CD4-positive, alpha-beta T cell treated with Interleukin-21 for 1 hour (primary cell): ENCODE data around the gene L1CAM.

Source experiments
- DNase-seq: peaks from one replicate; pipeline ENCODE4 v3.0.0-alpha.2; 2020

The L1CAM gene

GRCh38 chrX:153924149-153924861 is 38.3 kb upstream of the L1CAM start:
- peak; percentile 60 for DNase-seq

GRCh38 chrX:153922932-153923857 is 37.2 kb upstream of the L1CAM start:
- DNase-seq: no peak

GRCh38 chrX:153921511-153922446 is 35.8 kb upstream of the L1CAM start:
- no peak for DNase-seq

DNA sequence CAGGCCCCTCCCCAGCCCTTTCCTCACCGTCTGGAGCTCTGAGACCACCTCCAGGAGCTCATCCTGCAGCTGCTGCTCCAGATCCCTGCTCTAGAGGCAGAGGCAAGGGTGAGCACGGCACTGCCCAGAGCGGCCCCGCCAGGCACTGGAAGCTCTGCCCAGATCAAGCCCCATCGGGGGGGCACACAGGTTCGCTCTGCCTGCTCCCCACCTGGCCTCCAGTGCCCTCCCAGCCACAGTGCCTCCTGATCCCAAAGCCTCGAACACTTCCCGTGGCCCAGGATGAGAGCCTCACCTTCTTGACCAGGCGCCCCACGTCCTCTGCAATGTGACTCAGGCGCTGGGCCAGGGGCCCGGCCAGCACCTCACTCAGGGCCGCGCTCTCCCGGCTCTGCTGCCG is 35.1 kb upstream of the L1CAM start:
- DNase-seq: no peak

- no peak for DNase-seq
These were observed 34.6 kb upstream of the L1CAM start for GRCh38 chrX:153920546-153920945.

GRCh38 chrX:153919281-153919680 is 33.3 kb upstream of the L1CAM start:
- no peak for DNase-seq

- DNase-seq: no peak
These were observed 31.9 kb upstream of the L1CAM start for GRCh38 chrX:153917869-153918268.

DNA sequence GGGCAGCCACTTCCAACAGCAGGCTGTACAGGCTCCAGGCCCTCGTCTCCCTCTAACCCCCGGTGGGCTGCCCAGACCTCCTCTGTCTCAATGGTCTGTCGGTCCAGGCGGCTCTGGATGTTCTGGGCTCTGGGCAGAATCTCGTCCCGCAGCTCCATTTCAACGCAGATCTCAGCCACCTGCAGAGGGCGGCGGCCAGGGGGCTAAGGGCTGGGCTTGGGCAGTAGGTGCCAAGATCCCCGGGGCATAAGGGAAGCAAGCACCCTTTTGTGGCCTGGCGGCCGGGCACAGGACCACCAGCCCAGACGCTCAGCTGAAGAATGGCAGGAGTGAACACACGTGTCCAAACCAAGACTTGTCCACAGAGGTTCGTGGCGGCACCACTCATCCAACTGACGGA is 27.7 kb upstream of the L1CAM start:
- DNase-seq: no peak

GRCh38 chrX:153913211-153913610 is 27.2 kb upstream of the L1CAM start:
- DNase-seq: no peak

DNA sequence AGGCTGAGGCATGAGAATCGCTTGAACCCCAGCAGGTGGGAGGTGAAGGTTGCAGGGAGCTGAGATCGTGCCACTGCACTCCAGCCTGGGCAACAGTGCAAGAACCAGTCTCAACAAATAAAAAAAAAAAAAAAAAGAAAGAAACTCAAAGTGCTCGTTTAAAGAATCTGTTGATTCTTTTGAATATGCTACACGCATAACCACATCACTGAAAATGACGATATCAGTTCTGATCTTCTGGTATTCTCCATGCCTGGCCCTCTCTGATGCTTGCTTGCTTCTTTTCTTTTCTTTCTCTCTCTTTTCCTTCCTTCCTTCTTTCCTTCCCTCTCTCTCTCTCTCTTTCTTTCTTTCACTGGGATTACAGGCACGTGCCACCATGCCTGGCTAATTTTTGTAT is 25.8 kb upstream of the L1CAM start:
- no peak for DNase-seq

GRCh38 chrX:153910446-153910845 is 24.5 kb upstream of the L1CAM start:
- no peak for DNase-seq

GRCh38 chrX:153909980-153910360 is 24.0 kb upstream of the L1CAM start:
- no peak for DNase-seq

DNA sequence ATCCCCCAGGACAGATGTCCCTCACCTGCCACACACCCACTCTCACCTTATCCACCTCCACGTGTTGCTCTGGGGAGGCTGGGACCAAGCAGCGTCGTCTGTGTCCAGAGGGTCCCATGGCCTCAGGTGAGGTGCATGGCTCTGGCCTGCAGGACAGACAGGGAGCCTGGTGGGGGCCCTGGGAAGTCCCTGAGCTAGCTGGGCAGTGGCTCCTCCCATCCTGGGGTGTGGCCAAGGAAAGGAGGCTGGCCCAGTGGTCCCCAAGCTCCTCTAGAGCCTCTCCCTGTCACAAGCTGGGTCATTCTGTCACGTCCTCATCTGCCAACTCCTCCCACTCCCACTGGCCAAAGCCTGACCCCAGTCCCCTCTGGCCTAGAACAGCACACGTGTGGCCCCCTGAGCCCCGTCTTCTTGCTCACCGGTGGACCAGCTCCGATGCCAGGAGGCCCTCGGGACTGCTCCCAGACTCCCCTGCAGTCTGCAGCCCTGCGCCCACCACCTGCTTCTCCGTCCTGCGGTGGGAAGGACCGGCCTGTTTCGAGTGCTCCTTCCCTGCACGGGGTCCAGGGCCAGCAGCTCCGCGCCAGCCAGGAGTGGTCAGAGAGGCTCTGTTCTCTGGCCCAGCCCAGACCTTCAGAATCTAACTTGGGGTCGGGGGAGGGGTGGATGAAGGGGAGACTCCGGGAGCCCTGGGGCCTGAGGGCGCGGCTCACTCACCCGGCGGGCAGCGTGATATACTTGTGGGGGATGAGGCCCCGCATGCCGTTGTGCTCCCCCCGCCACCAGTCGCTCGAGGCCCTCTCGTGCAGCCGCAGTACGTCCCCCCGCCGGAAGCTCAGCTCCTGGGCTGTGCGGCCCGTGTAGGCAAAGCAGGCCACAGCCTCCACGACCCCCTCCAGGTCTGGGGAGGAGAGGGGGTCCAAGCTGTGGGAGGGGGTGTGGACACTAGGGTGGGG is 23.3 kb upstream of the L1CAM start:
- DNase-seq: no peak

- DNase-seq: no peak
These were observed 22.4 kb upstream of the L1CAM start for GRCh38 chrX:153908219-153908860.

GRCh38 chrX:153907456-153907855 is 21.5 kb upstream of the L1CAM start:
- DNase-seq: no peak

DNA sequence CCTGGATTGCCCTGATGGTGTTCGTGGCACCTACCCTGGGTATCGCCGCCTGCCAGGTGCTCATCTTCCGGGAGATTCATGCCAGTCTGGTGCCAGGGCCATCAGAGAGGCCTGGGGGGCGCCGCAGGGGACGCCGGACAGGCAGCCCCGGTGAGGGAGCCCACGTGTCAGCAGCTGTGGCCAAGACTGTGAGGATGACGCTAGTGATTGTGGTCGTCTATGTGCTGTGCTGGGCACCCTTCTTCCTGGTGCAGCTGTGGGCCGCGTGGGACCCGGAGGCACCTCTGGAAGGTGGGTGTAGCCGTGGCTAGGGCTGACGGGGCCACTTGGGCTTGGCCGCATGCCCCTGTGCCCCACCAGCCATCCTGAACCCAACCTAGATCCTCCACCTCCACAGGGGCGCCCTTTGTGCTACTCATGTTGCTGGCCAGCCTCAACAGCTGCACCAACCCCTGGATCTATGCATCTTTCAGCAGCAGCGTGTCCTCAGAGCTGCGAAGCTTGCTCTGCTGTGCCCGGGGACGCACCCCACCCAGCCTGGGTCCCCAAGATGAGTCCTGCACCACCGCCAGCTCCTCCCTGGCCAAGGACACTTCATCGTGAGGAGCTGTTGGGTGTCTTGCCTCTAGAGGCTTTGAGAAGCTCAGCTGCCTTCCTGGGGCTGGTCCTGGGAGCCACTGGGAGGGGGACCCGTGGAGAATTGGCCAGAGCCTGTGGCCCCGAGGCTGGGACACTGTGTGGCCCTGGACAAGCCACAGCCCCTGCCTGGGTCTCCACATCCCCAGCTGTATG is 20.3 kb upstream of the L1CAM start:
- peak; percentile 28 for DNase-seq

DNA sequence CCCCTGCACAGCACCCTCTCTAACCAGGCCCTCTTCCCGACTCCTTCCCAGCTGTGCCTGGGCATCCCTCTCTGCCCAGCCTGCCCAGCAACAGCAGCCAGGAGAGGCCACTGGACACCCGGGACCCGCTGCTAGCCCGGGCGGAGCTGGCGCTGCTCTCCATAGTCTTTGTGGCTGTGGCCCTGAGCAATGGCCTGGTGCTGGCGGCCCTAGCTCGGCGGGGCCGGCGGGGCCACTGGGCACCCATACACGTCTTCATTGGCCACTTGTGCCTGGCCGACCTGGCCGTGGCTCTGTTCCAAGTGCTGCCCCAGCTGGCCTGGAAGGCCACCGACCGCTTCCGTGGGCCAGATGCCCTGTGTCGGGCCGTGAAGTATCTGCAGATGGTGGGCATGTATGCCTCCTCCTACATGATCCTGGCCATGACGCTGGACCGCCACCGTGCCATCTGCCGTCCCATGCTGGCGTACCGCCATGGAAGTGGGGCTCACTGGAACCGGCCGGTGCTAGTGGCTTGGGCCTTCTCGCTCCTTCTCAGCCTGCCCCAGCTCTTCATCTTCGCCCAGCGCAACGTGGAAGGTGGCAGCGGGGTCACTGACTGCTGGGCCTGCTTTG is 19.6 kb upstream of the L1CAM start:
- no peak for DNase-seq

DNA sequence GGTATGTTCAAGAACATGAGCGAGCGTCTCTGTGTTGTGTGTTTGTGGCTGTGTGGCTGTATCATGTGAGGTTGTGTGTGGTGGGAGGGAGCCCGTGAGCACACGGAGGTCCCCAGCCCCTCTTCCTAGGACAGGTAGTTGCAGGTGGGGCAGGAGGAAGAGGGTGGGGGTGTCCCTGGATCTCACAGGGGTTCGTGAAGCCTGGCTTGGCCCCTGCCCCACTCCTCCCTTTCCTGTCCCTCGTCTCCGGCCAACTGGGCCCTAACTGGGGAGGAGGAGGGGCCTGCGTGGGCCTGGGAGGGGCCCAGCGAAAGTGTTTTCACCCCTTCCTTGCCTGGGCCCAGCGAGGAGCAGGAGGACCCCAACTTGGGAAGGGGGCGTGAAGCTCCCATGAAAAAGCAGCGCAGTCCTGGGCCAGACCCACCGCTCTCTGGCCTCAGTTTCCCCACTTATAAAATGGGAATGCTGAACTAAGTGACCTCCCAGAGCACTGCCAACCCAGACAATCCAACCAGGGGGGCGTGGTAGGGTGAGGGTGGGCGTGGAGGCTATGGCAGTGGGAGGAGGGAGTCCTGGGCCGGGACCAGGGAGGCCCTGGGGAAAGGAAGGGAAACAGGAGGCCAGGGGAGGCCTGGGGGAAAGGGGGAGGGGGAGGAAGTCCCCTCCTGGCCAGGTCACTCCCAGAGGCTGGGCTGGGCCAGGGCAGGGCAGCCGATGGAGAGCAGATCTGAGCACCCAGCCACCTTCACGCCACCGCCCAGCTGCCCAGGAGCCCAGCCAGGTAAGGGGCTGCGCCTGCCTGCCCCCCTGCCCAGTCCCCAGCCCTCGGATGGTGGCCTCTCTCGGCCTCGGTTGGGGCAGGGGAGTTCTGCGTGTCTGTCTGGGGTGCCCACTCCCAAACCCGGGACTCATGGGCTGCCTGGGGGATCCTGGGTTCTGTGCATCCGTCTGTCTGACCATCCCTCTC is 18.3 kb upstream of the L1CAM start, which contains the start of gene AVPR2:
Gene AVPR2 (plus strand): TSS at position 683 of the 967 bp plus-strand sequence. CDS start 473 bp downstream, outside the sequence.
- no peak for DNase-seq
